COLO668 (cell line): Measurements from ENCODE around the gene FSTL4.

Source experiments
- DNase-seq: peaks from one replicate; lab custom pipeline; 2025; ENCODE audit not compliant: unreplicated experiment; lab: John Stamatoyannopoulos, UW

The FSTL4 gene

DNA sequence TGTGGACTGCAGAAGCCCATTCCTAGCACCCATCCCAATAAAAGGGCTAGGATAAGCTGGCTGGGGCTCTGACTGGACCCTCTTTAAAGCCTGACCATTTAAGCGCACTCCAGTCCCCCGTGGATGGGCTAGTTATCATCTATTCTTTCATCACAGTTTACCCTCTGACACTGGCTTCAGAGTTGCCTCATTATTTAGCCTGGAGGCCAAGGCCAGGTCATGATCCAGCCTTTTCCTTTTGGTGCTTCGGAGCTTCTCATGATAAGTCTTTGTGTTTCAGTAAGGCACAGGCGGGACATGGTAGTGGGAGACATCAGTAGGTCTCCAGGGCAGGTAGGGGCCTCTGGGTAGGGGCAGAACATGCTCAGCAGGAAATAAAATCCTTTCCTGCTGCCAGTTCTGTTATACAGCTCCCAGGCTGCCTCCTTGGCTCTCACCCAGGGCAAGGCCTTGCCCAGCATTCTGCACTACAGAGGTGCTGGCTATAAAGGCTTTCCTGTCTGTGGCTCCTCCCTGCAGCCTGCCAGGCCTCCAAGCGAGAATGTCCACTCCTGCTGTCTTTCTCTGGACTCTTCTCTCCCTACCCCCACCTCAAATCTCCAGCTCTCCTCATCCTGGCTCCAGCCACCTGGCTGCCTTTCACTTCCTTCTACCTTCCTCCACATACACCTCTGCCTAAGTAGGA, 128.8 kb downstream of the FSTL4 start:
- DNase-seq = no peak

DNA sequence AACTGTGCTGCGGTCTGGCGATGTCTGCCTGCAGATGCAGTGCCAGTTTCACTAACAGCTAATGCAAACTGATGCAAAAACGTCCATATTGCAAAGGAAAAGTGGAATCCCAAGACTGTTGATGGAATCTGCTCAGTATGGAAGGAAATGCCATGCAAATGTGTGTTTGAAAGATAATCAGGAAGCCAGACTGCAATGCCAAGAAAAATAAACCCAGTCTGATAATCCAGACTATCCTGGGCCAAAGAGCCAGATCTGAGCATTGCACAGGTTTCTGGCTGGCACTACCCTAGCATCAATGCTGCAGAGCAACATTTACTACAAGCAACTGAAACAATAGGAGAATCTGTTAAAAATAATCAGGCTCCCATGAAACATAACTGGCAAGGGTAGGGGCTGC, 130.3 kb downstream of the FSTL4 start:
- no peak for DNase-seq

DNA sequence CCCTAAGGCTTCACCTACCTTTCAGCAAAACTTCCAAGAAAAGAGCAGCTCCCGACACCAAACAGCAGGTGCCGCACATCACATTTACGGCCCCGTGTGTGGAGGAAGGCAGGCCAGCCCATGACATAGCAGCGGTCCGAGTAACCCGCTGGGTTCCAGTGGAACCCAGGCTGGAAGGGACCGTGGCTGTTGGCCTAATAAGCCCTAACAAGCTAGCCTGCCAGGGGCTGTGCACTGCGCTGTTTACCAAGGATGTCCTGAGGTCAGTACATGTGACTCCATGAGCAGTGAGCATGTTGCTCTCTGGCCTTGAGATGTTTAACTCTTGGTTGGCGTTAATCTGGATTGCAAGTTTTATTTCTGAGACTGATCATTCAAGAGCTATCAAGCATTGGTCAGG, 131.5 kb downstream of the FSTL4 start:
- no peak for DNase-seq

DNA sequence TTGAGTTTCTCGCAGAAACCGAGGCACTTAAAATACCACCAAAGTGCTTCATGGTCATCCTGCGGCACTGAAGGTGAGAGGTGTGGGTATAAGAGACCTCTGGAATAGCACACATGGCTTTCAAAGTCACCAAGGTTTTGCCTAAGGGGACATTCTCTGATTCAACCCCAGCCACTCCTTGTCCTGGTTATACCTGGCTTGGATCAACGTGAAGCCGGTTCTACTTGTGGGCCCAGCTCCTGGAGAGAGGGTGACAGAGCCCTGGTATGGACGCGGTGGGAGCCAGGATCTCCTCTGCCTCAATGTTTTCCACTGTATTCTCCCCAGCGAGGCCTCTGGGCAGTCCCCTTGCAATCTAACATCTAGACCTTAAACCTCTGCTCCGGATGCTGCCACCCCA, 132.0 kb downstream of the FSTL4 start:
- no peak for DNase-seq

DNA sequence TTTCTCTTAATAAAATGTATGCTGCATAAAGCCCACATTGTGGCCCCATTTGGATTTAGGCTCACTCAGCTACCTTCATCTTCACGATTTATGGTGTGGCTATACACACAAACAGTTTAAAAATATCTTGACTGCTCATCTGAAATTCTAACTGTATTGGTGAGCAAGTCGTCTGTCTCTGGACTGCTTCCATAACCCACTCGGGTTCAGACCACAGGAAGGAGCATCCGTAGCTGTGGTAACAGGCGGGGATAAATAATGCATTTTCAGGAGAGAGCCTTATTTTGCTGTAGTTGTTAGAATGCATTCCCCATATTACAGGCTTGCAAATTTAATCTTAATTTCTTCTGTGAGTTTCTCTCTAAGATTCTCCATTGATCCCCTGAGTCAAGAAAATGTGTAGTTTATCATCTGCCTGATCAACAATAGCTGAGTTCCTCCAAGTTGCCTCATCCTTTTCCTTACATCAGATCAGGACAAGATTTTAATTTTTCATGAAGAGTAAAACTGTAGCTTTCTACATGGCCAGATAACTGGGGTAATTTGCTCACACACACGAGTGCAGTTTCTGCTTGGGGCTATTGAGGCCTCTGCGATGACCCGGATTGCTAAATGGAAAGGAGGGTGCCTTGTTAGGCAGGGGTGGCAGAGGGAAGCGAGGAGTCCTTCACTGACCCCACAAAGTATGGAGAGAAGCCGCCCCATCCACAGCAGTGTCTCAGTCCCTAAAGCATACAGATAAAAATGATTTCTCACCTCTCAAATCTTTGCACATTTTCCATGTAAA, 133.9 kb downstream of the FSTL4 start:
- DNase-seq = no peak

DNA sequence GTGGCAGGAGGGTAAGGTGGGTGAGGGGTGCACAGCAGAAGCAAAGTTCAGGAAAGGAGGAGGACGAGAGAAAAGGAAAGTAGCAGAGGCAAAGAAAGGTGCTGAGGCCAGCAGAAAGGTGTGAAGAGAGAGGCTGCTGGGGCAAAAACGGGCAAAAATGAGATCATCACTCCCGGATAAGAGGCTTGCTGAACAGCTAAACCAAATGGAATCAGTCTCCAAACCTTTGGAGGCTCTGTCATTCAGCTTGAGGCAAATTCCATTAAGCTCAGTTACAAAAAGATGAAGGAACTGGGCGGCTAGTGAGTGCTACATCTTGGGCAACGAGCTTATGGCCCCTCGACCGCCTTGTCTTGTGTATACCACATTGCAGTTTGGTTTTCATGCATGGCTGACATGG, 136.4 kb downstream of the FSTL4 start:
- no peak for DNase-seq

DNA sequence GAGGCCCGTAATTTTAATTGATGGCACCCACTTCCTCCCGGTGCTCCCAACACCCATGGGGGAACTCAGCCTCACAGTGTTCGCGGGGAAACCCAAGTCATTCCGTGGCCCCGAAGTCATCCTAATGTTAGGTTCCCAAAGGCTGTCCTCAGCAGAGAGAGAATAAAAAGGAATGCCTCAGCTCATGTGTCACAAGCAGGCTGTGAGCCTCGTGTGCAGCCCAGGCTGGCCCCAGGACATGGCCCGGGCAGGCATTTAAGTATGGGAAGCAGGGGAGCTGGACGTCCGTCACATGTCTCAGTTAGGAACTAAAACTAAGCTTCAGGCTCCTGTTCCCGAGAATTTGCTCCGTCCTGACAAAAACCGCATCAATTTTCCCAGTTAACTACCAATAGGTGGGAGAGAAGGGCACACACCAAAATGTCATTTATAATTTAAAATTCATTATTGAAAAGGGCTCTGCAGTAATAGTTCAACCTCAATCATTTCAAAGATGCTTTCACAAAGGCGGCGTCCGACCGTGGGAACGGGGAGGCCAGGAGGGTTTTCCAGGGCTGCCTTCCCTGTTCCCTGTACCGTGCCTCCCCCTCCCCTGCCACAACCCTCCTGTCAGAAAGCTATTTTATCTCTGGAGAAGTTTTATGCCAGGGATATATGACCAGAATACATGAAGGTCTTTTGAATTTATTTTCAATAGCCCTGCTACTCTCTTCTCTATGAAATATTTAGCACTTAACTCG, 137.3 kb downstream of the FSTL4 start:
- no peak for DNase-seq

DNA sequence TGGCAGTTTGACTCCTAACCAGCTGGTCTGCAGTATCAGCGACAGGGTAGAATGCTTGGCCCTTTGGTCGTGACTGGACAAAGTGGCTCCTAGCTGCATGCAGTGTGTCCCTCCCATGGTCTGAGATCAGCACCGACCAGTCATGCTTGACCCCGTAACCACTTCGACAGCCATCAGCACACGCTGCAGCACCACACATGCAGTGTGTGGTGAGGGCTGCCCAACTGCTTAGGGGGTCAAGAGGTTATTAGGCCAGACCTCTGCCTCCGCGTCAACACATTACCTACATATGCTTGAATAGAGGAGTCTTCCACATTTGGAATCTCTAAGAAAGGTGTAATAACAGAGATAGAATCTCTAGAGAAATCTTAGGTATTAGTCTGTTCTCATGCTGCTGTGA, 139.1 kb downstream of the FSTL4 start:
- no peak for DNase-seq

DNA sequence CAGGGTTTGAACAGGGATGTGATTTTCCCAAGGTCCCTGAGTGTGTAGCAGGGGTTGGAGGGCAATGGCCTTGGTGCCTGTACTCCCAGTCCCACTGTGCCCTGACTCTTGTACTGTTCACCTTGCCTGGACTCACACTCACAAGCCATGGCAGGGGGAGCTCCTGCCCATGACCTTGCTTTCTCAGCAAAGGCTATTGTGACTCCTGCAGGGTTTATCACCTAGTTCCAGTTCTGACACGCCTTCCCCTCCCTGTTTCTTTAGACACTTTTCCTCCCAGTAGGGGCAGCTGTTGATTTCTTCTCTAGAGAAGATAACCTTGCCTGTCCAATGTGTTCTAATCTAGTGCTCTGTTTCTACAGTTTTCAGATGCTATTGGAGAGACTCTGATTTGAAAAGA, 139.5 kb downstream of the FSTL4 start:
- DNase-seq = no peak

DNA sequence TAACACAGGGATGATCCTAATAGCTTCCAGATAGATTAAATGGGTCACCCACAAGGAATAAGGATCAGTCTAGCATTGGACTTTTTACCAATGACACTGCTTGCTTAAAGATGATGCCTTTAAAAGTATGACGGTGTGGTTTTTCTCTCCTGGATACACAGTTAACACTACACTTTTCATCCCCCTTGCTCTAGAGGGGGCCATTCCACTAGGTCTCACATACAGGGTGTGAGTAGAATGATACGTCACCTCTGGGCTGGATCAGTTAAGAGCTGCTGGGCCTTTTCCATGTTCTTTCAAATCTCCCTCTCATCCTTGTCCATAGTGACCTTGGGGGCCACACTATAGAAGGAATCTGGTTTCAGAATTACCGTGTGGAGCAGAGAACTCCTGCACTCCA, 140.6 kb downstream of the FSTL4 start:
- no peak for DNase-seq

DNA sequence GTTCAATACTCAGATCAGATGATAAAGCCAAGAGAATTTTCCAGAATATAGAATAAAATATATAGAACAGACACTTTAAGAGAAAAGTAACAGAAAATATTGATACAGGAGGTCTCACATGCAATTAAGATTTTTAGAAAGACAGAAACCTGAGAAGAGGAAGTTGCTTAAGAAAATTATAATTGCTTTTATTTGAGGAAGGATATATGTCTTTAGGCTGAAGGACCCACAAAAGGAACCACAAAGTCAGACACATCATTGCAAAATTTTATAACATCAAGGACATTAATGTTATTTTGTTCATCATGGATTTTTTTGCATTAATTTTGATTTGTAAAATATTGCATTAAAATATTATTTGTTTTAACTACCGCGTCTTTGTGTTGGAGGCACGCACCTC, 141.5 kb downstream of the FSTL4 start:
- no peak for DNase-seq

DNA sequence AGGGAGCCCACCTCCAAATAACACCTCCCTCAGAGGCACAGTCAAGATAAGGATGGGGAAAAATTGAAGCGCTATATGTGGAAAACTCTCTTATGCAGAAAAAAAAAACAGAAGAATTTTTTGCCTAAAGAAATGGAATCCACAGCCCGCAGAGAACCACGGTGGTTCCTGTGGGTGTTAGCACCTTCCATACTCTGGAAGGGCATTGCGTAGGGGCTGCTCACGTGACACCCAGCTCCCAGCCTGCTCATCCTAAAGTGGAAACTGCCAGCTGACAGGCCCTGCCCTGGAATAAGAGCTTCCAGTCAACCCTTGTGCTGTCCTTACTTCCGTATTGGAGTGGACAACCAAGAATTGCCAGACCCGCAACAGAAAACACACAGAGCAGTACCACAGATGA, 142.5 kb downstream of the FSTL4 start:
- DNase-seq = no peak

DNA sequence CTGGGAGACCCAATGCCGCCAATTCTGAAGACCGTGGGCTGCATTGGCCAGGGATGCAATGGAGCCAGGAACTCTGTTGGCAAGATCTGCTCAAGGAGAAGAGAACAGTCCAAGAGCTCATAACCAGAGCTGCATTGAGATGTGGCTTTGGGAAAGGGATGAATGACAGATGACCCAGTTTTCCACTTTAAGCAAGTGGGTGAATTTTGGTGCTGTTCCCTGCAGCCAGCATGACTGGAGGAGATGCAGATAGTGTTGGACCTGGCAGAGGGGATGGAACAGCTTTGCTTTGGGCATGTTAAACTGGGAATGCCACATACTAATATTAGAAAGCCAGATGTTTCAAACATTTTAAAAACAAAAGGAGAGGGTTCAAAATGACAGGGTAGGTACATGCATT, 143.1 kb downstream of the FSTL4 start:
- no peak for DNase-seq

DNA sequence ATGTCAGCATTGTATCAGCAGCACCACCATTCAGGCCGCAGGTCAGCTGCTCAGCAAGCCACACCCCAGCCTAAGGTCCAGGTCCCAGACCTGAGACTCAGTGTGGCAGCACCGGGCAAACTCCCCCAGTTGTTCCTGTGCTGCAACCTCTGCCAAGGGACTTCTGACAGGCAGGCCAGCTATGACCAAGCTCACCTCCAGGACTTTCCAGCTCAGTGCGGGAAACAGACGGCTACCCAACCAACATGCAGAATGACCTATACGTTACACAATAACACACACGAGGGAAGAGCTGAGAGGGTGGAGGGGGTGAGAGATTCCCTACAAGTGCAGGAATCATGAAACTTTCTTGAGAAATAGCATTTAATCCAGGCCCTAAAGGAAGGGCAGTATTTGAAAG, 143.7 kb downstream of the FSTL4 start:
- DNase-seq = no peak

DNA sequence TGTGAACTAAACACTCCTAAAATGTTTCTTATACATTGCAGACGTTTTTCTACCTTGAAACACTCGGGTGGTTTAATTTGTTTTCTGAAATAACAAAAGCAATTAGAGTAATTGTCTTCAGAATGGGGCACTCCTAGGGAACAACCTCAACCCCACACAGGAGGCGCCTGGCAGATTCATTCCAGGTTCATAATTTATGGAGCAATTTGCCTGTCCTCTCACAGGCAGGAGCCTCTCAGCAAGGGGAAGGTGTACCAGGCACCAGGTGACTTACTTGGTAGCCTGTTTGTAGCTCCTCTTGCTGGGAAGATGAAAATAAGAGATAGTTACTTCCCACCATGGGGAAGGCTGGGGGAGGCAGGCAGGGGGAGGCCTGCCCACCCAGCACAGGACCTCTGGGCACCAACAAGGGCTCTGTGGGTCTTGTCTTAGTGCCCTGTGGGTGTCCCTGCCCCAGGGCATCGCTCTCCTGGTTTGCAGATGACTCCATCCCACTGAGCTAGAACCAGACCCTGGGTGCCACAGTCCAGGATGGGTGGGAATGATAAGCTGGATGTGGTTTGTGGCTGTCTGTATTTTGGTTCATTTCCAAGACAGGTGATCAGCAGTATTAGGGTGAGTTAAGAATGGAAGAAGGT, 144.4 kb downstream of the FSTL4 start:
- no peak for DNase-seq

DNA sequence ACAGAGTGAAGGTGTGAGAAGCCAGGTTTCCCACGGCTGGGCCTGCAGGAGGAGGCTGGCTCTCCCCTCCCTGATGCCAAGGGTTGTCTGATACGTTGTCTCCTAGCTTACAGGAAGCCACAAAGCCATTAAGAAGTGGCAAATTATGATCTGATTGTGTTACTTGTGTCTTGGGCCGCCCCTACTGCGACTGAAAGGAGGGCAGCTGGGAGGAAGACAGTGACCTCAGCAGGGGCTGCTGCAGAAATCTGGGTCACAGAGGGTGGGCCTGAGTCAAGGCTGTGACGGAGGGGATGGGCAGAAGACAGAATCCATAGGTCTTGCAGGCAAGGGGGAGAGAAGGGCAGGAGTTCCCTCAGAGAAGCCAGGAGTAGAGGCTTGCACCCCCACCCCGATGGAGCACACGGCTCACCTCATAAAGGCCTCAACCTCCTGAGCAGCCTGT, 145.0 kb downstream of the FSTL4 start:
- no peak for DNase-seq

DNA sequence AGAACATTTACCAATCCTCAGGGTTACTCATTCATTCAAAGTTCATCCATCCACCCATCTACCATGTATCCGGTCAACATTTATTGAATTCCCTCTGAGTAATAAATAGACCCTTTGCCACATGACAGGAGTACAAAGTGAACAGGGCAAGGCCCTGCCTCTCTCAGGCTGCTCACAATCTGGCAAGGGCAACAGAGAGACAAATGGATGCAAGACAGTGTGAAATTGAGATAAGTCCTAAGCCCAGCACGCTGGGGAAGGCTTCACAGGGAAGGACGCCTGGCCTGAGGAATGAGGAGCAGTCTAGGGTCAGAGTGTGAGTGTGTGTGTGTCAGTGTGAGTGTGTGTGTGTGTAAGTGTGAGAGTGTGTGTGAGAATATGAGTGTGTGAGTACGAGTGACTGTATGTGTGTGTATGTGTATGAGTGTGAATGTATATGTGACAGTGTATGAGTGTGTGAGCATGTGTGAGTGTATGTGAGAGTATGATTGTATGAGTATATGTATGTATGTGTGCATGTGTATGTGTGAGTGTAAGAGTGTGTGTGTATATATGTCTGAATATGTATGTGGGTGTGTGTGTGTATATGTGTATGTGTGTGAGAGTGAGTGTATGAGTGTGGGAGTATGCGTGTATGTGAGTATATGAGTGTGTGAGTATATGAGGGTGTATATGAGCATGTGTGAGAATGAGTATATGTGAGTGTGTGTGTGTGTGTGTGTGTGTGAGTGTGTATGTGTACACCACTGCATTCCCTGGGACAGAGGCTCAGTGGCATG, 145.6 kb downstream of the FSTL4 start:
- no peak for DNase-seq

DNA sequence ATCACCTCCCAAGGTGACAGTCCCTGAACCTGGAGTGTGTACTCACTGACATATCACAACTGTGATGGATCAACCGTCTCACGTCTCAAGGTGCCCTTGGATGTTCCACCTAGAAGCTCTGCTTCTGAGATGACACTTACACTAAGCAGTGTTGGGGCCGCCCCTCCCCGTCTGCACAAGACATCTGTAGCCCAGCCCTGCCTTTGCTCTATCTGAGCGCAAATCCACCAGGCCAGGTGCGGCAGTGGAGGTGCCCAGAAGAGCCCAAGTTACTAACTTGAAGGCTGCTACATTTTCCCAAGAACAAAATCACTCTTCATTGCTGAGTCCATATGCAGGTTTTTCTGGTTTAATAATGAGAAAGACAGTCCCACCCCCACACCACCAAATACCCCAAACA, 148.3 kb downstream of the FSTL4 start:
- DNase-seq = no peak

DNA sequence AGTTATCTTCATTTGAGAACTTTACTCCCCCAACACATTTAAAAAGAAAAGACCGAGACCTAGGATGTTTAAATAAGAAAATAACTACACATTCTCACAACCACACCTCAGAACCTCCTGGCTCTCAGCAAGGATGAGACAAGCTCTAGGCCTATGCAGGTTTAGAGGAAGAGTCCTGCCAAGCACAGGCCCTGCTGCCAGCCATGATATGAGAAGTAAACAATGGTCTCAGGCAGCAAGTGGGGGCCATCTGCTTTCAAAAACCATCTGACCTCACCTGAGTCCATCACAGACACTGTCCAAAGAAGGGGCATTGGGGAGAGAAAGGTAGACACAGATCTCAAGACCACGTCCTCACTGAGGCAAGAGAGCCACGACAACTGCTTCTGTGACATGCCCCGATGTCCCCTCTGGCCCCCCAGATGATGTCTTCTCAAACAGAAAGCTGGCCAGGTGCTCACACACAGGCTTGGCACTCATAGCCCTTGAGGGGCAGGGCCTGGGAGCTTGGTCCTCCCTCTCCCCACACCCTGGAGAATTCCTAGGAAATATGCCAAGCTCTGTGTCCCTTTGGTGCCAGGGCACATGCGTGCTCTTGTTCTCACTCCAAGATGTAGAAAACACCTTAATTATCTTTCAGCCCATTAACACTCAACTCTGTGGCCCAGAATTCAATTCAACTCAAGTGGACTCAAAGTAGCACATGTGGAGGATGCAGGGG, 150.4 kb downstream of the FSTL4 start:
- DNase-seq = no peak

DNA sequence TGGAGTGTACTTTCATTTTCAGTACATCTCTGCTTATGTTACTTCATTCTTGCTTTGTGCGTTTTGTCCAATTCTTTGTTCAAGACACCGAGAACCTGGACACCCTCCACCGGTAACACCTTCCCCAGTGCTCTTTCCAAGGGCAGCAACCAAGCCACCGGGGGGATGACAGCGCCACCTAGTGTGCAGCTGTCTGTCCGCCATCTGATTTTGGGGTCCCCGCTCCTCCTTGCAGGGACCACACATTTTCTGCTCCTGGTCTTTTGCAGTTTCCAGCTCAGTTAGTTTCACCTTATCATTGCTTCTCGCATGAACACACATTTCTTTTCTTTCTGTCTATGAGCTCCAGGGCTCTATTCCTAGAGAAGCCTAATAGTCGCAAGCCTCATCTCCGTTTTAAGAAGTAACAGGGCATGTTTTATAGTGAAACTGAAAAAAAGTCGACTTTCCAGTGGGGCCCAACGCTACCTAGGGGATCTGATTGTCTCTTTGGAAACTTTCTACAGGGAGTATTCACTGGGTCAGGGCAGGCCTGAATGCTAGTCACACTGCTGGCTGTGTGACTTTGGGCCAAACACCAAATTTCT, 152.1 kb downstream of the FSTL4 start:
- DNase-seq = peak; percentile 15
